Fibroblast of skin of scalp (primary cell): ENCODE data around the gene STRAP.
"Not testable (repeated sequence)": the region's sequence is repeated elsewhere in the genome, so short reads cannot be mapped to it uniquely, and the experiment has no call there.

ENCODE experiments used
- DNase-seq: peaks from one replicate; pipeline ENCODE4 v3.0.0-alpha.2; 2013

Gene STRAP

GRCh38 chr12:15928870-15929571 lies 46.8 kb downstream of the STRAP start:
- DNase-seq = no peak

DNA sequence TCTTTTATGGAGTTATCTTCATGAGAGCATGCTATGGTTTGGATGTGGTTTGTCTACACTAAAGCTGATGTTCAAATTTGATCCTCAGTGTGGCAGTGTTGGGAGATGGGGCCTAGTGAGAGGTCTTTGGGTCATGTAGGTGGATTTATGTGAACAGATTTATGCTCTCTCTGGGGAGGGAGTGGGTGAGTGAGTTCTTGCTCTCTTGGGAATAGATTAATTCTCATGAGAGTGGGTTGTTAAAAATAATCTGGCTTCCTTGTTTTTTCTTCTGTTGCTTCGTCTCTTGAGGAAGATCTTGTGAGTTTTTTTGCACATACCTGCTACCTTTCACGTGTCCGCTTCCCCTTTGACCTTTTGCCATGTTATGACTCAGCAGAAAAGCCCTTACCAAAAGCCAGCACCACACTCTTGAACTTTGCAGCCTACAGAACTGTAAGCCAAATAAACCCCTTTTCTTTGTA lies 49.4 kb downstream of the STRAP start:
- DNase-seq = no peak

DNA sequence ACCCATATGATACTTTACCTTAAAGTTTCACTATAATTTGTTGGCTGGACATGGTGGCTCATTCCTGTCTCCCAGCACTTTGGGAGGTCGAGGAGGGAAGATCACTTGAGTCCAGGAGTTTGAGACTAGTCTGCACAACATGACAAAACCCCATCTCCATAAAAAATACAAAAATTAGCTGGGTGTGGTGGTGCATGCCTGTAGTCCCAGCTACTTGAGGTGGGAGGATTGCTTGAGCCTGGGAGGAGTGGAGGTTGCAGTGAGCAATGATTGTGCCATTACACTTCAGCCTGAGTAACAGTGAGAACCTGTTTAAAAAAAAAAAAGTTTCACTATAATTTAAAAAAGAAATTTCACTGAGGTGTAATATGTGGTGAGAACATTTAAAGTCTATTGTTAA lies 50.1 kb downstream of the STRAP start:
- DNase-seq = no peak

DNA sequence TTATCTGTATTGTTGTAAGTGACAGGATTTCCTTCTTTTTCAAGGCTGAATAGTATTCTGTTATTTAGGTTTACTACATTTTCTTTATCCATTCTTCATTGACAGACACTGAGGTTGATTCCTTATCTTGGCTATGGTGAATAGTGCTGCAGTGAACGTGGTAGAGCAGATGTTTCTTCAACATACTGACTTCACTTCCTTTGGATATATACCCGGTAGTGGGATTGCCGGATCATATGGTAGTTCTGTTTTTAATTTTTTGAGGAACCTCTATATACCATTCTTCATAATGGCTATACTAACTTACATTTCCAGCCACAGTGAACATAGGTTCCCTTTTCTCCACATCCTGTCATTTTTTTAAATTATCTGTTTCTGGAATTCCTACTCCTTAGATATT lies 50.8 kb downstream of the STRAP start:
- DNase-seq = no peak

DNA sequence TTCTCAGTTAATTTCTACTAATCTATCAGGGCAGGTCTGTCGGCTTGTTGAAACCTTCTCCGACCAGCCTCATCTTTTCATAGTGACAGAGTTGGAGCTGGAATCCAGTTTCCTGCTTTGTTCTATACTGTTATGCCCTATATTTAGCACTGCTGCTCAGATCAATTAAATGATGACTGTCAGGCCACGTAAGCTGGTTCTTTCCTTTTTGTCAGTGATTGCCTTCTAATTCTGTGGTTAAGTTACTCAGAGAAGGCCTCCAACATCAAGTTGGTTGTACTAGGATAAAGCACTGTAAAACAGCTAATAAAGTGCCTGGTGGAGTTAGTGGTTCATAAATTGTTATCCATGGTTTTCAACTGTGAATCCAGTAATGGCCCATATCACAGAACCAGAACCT lies 51.6 kb downstream of the STRAP start:
- peak; percentile 20 for DNase-seq

DNA sequence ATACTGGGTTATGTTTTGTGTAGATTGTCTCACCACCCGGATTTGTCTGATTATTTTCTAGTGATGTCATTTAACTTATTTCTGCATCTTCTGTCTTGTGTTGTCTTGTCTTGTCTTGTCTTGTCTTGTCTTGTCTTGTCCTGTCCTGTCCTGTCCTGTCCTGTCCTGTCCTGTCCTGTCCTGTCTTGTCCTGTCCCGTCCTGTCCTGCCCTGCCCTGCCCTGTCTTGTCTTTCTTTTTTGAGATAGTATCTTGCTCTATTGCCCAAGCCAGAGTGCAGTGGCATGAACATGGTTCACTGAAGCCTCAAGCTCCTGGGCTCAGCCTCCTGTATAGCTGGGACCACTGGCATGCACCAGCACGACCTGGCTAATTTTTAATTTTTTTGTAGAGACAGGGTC lies 54.6 kb downstream of the STRAP start:
- DNase-seq = no peak

DNA sequence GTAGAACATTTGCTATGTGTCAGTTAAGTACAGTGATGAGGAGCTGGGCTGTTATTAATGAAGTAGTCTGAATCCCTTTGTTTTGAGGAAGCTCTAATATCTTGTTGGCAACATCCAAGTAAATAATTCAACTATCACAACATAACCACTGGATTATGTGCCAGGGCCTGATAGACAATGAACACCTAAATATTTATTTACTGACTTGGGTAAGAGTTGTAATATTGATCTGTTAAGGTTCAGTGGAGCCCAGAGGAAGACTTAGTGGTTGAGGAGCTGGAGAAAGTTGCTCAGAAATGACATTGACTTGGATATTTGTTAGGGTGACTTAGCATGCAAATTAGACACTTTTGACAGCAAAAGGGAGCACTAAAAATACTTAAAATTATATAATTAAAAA lies 55.7 kb downstream of the STRAP start:
- DNase-seq = no peak

- no peak for DNase-seq
These were observed 56.9 kb downstream of the STRAP start for GRCh38 chr12:15939111-15939510.

GRCh38 chr12:15942475-15942874 lies 60.3 kb downstream of the STRAP start:
- no peak for DNase-seq

- DNase-seq = not testable (repeated sequence)
These were observed 61.3 kb downstream of the STRAP start for GRCh38 chr12:15943519-15943918.

DNA sequence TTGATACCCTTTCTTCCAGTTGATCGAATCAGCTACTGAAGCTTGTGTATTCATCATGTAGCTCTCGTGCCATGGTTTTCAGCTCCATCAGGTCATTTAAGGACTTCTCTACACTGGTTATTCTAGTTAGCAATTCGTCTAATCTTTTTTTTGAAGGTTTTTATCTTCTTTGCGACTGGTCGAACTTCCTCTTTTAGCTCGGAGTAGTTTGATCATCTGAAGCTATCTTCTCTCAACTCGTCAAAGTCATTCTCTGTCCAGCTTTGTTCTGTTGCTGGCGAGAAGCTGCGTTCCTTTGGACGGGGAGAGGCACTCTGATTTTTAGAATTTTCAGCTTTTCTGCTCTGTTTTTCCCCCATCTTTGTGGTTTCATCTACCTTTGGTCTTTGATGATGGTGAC lies 66.3 kb downstream of the STRAP start:
- DNase-seq = not testable (repeated sequence)
